OCI-LY7 (cell line): ENCODE results near the gene ZNF431. TPM values are rescaled to one million over a fixed set of nuclear protein-coding genes. Genes with fewer than 3 reads are reported as not detected.

Experiments
- BruUV-seq: library from RNA; stranded (reverse); fragments of 400-500 nt; replicated peaks from 2 replicates; lab custom pipeline; 2021; lab: Mats Ljungman, UMichigan
- CTCF ChIA-PET: fragments of 300-600 bp; sonication (Branson Sonifier 250); formaldehyde crosslinking; loops from one replicate; lab custom pipeline; 2022; ENCODE audit warnings: antibody characterized with exemption; ENCODE audit not compliant: unreplicated experiment; lab: Charles Lee
- POLR2A ChIA-PET: fragments of 300-600 bp; sonication (Branson Sonifier 250); formaldehyde crosslinking; loops from one replicate; lab custom pipeline; 2022; ENCODE audit warnings: antibody characterized with exemption; lab: Charles Lee
- DNase-seq: peaks from one replicate; pipeline ENCODE4 v3.0.0-alpha.2; 2015; ENCODE audit warnings: low spot score
- H2AFZ ChIP-seq: fragments of 200-600 bp; sonication (generic), shearing (Covaris generic); 2 replicates; pipeline ENCODE4 v1.6.1; 2014; ENCODE audit warnings: mild to moderate bottlenecking, antibody characterized with exemption, low read length, moderate library complexity
- H3K27ac ChIP-seq: fragments of 200-600 bp; sonication (generic); 2 replicates; pipeline ENCODE4 v1.5.1; 2014; ENCODE audit warnings: mixed run types, low read depth, mild to moderate bottlenecking, moderate library complexity, low read length, inconsistent platforms; ENCODE audit not compliant: poor library complexity, severe bottlenecking
- H3K36me3 ChIP-seq: fragments of 200-600 bp; sonication (generic); 2 replicates; pipeline ENCODE4 v1.6.1; 2014; ENCODE audit warnings: mild to moderate bottlenecking, antibody characterized with exemption, low read length, moderate library complexity, mixed read lengths; ENCODE audit not compliant: insufficient read depth
- H3K4me1 ChIP-seq: fragments of 200-600 bp; sonication (generic); 2 replicates; pipeline ENCODE4 v1.5.1; 2014; ENCODE audit warnings: mild to moderate bottlenecking, low read length; ENCODE audit not compliant: insufficient read depth, poor library complexity, severe bottlenecking
- H3K4me2 ChIP-seq: fragments of 200-600 bp; sonication (generic); 2 replicates; pipeline ENCODE4 v1.6.1; 2014; ENCODE audit warnings: mild to moderate bottlenecking, low read length
- H3K4me3 ChIP-seq: fragments of 200-600 bp; sonication (generic); 2 replicates; pipeline ENCODE4 v1.5.1; 2014; ENCODE audit warnings: mild to moderate bottlenecking, low read depth, low read length; ENCODE audit not compliant: poor library complexity, severe bottlenecking
- H3K79me2 ChIP-seq: fragments of 200-600 bp; sonication (generic); 2 replicates; pipeline ENCODE4 v1.6.1; 2016; ENCODE audit warnings: low read depth, mild to moderate bottlenecking, low read length, moderate library complexity, mixed read lengths; ENCODE audit not compliant: insufficient read depth
- H3K9me2 ChIP-seq: fragments of 200-600 bp; sonication (generic); 2 replicates; pipeline ENCODE4 v1.6.1; 2016; ENCODE audit warnings: mild to moderate bottlenecking, low read length, mixed read lengths; ENCODE audit not compliant: insufficient read depth
- H3K9me3 ChIP-seq: fragments of 200-600 bp; sonication (generic); 2 replicates; pipeline ENCODE4 v1.6.1; 2014; ENCODE audit warnings: mild to moderate bottlenecking, mixed run types, low read length, mixed read lengths
- H4K20me1 ChIP-seq: fragments of 200-600 bp; sonication (generic); 2 replicates; pipeline ENCODE4 v1.6.1; 2014; ENCODE audit warnings: mild to moderate bottlenecking, antibody characterized with exemption, low read length, moderate library complexity, mixed read lengths; ENCODE audit not compliant: insufficient read depth
- CTCF ChIP-seq: fragments of 200-600 bp; sonication (generic); conservative IDR thresholded peaks from 2 replicates; pipeline ENCODE4 v1.5.1; 2014; ENCODE audit warnings: mild to moderate bottlenecking, antibody characterized with exemption, low read length, moderate library complexity, mixed read lengths
- EZH2phosphoT487 ChIP-seq: fragments of 200-600 bp; sonication (generic); IDR thresholded peaks from 2 replicates; pipeline ENCODE4 v1.6.1; 2018; ENCODE audit warnings: low read depth, borderline replicate concordance, mild to moderate bottlenecking, mixed run types, antibody characterized with exemption, low read length, moderate library complexity, mixed read lengths
- intact Hi-C: fragments of 100-400 bp; cut with micrococcal nuclease; formaldehyde crosslinking; loops from one replicate; pipeline ENCODE4 v1.10.0; 2022; ENCODE audit not compliant: unreplicated experiment
- total RNA-seq, 2 experiments: library from RNA; depleted of rRNA in 1 of 2; stranded (reverse); fragments of >200 nt in 1 of 2; shearing (Covaris generic) in 1 of 2; gene quantifications; 2 replicates each; pipeline ENCODE4 v1.2.3, GENCODE V29; 2014 to 2022

ZNF431 gene
- total RNA-seq, 2 experiments from 2014 or later = 26.6 to 34.5 TPM

- Histone ChIP-seq H3K9me3 (no peaks in the 10 kb centered on the region; the same call in 1 of the 2 replicates), H3K9me2 (no peaks in the 10 kb centered on the region), H3K27ac (no peak overlapping the region), H3K4me2 (no peak overlapping the region), H3K4me1 (no peaks in the 10 kb centered on the region), H3K36me3 (peaks cover 6% of the 10 kb centered on the region; the same call in 1 of the 2 replicates), H4K20me1 (no peaks in the 10 kb centered on the region), H3K79me2 (no peaks in the 10 kb centered on the region), H2AFZ (no peak overlapping the region), H3K4me3 (no peak overlapping the region)
- TF ChIP-seq EZH2phosphoT487 = no peak
- TF ChIP-seq CTCF = no peak
- ChIA-PET CTCF (no interaction called here), POLR2A (no interaction called here)
- DNase-seq = no peak
- no TSS peak for BruUV-seq
- intact Hi-C loops = no loop called here
Observed at GRCh38 chr19:21130097-21130775, 11.6 kb upstream of the ZNF431 start.

GRCh38 chr19:21133633-21134032 lies 8.2 kb upstream of the ZNF431 start:
- no peaks in the 10 kb centered on the region for H3K9me3 ChIP-seq
- no peak overlapping the region for H3K4me2 ChIP-seq
- no TSS peak for BruUV-seq
- POLR2A ChIA-PET = interaction anchor here (0.6 kb wide), 1 partner anchor 11 kb away, joined by 3 read pairs; no protein-coding TSS in a partner anchor
- no peaks in the 10 kb centered on the region for H3K36me3 ChIP-seq
- TF ChIP-seq CTCF (no peak), EZH2phosphoT487 (no peak)
- H4K20me1 ChIP-seq = no peaks in the 10 kb centered on the region
- H3K4me3 ChIP-seq = no peak overlapping the region
- no peak for DNase-seq
- no peaks in the 10 kb centered on the region for H3K9me2 ChIP-seq
- no peak overlapping the region for H3K27ac ChIP-seq
- CTCF ChIA-PET = no interaction called here
- H2AFZ ChIP-seq = no peak overlapping the region
- no peaks in the 10 kb centered on the region for H3K4me1 ChIP-seq
- no peaks in the 10 kb centered on the region for H3K79me2 ChIP-seq
- intact Hi-C loops = no loop called here

GRCh38 chr19:21134934-21135366 lies 6.9 kb upstream of the ZNF431 start:
- CTCF ChIA-PET = no interaction called here
- no TSS peak for BruUV-seq
- H3K9me2 ChIP-seq = no peaks in the 10 kb centered on the region
- no peak overlapping the region for H2AFZ ChIP-seq
- no peak overlapping the region for H3K4me2 ChIP-seq
- H3K4me3 ChIP-seq = no peak overlapping the region
- intact Hi-C loops = no loop called here
- no peaks in the 10 kb centered on the region for H4K20me1 ChIP-seq
- TF ChIP-seq EZH2phosphoT487 (no peak), CTCF (no peak)
- no peaks in the 10 kb centered on the region for H3K9me3 ChIP-seq
- H3K79me2 ChIP-seq = no peaks in the 10 kb centered on the region
- H3K4me1 ChIP-seq = no peaks in the 10 kb centered on the region
- POLR2A ChIA-PET = no interaction called here
- no peaks in the 10 kb centered on the region for H3K36me3 ChIP-seq
- H3K27ac ChIP-seq = no peak overlapping the region
- no peak for DNase-seq
